T-cell (primary cell): ENCODE measurements around the gene WDR88. TPM values are rescaled to one million over a fixed set of nuclear protein-coding genes. Genes with fewer than 3 reads are reported as not detected.

Experiments
- ATAC-seq, 4 experiments: fragments of 200-7000 bp in 3 of 4; fragments of 150-1000 bp in 1 of 4; cut with Tn5 transposase; replicated peaks in 1 of 4; 1 replicate in 3 of 4; 2 replicates in 1 of 4; pipeline ENCODE4 v1.10.0; 2021; ENCODE audit warnings: moderate library complexity in 3 of 4, mild to moderate bottlenecking in 2 of 4, moderate number of reproducible peaks in 1 of 4
- CTCF ChIA-PET, 2 donors: fragments of 300-600 bp; sonication (Branson Sonifier 250); formaldehyde crosslinking; loops; one replicate each; lab custom pipeline; 2022; ENCODE audit warnings: antibody characterized with exemption in 2 of 2; lab: Charles Lee
- POLR2A ChIA-PET, 2 donors: fragments of 300-600 bp; sonication (Branson Sonifier 250); formaldehyde crosslinking; loops; one replicate each; lab custom pipeline; 2022; ENCODE audit warnings: antibody characterized with exemption in 2 of 2; lab: Charles Lee
- DNase-seq, 35 experiments: peaks; one replicate each; pipeline versions ENCODE4 v3.0.0 to v3.0.0-alpha.2; 2013 to 2023
- H3K27ac ChIP-seq: one replicate; pipeline ENCODE4 v1.5.1; 2013; ENCODE audit warnings: low read length
- H3K27me3 ChIP-seq, 2 experiments: replicated peaks in 1 of 2; 1 replicate in 1 of 2; 2 replicates in 1 of 2; pipeline versions ENCODE4 v1.6.1 to v1.7.0; 2013; ENCODE audit warnings: low read length in 1 of 2, mixed read lengths in 1 of 2; ENCODE audit not compliant: control insufficient read depth in 2 of 2, insufficient read depth in 2 of 2; ENCODE audit errors: extremely low read depth in 1 of 2
- H3K36me3 ChIP-seq, 2 donors: 1 replicate in 1 of 2; 2 replicates in 1 of 2; pipeline versions ENCODE4 v1.6.1 to v1.7.0; 2013; ENCODE audit warnings: low read length in 1 of 2; ENCODE audit not compliant: control insufficient read depth in 2 of 2, insufficient read depth in 1 of 2; ENCODE audit errors: extremely low read depth in 1 of 2
- H3K4me1 ChIP-seq, 2 experiments: 1 replicate in 1 of 2; 2 replicates in 1 of 2; pipeline versions ENCODE4 v1.6.1 to v1.7.0; 2013; ENCODE audit warnings: low read length in 2 of 2, mixed read lengths in 1 of 2; ENCODE audit not compliant: insufficient read depth in 2 of 2, control insufficient read depth in 1 of 2; ENCODE audit errors: extremely low read depth in 1 of 2
- H3K4me3 ChIP-seq, 2 donors: 1 replicate in 1 of 2; 2 replicates in 1 of 2; pipeline versions ENCODE4 v1.5.1 to v1.7.0; 2013; ENCODE audit warnings: mild to moderate bottlenecking in 2 of 2, low read length in 1 of 2, moderate library complexity in 1 of 2; ENCODE audit not compliant: control insufficient read depth in 1 of 2; ENCODE audit errors: extremely low read depth in 1 of 2
- H3K9me3 ChIP-seq: 2 replicates; pipeline ENCODE4 v1.7.0; 2013
- H3K27ac Mint-ChIP-seq, 2 donors: one replicate each; pipeline ENCODE4 v1.8.0; 2020 to 2021; ENCODE audit warnings: mild to moderate bottlenecking in 2 of 2, mixed read lengths in 2 of 2
- H3K27me3 Mint-ChIP-seq, 2 donors: one replicate each; pipeline ENCODE4 v1.8.0; 2021 to 2022; ENCODE audit warnings: mixed read lengths in 2 of 2
- H3K36me3 Mint-ChIP-seq: one replicate; pipeline ENCODE4 v1.8.0; 2021; ENCODE audit warnings: mixed read lengths
- H3K4me1 Mint-ChIP-seq, 3 donors: one replicate each; pipeline ENCODE4 v1.8.0; 2020 to 2022; ENCODE audit warnings: mixed read lengths in 3 of 3, mild to moderate bottlenecking in 1 of 3
- H3K4me3 Mint-ChIP-seq, 3 donors: one replicate each; pipeline ENCODE4 v1.8.0; 2020 to 2022; ENCODE audit warnings: mild to moderate bottlenecking in 3 of 3, mixed read lengths in 3 of 3, moderate library complexity in 3 of 3
- H3K9me3 Mint-ChIP-seq, 3 donors: one replicate each; pipeline ENCODE4 v1.8.0; 2020 to 2022; ENCODE audit warnings: mixed read lengths in 3 of 3
- WGBS: methylation state at CpG from one replicate; pipeline ENCODE4 v1.1.5; 2013; ENCODE audit warnings: missing lambda C conversion rate; ENCODE audit not compliant: insufficient coverage; 5-methylcytosine and 5-hydroxymethylcytosine counted together
- total RNA-seq, 35 experiments: library from RNA in 6 of 35; stranded (reverse) in 6 of 35; fragments of 120-200 nt in 1 of 35; gene quantifications; one replicate each; pipeline versions ENCODE4 v1.2.1 to v1.2.4 and lab custom pipeline; 2013 to 2026

The WDR88 gene
- total RNA-seq, 5 donors from 2014 or later (not counting 1 experiment from before 2014, with no cell fraction given), result 0.20 to 0.56 TPM; not detected in 3

DNA sequence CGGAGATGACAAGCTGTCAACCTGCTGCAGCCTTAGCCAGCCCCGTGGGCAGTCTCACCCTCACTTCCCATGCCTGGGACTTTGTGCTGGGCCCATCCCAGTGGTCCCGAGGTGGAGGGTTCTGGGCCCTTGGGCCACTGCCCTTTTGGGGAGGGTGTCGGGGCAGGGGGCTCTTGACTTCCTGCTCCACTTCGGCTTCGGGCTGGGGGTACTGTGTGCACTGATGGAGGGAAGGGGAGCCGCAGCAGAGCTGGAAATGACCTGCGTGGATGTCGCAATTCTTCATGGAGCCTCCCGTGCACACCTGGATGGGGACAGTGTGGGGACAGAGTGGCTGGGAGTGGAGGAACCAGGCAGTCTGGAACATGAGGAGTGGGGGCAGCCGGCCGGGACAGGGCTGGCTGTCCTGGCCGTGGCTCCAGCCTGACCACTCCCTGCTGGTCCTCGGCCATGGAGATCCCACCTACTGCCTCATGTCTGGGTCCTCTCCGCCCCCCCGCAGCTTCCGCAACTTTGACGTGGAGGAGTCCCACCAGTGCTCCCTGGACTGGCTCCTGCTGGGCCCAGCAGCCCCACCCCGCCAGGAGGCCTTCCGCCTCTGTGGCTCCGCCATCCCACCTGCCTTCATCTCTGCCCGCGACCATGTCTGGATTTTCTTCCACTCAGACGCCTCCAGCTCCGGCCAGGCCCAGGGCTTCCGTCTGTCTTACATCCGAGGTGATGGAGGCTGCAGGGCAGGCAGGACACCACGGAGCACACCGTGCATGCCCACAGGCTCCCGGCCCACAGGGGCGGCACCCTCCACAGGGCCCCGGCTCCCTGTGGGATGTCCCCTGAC, 72.4 kb downstream of the WDR88 start:
- H3K36me3 ChIP-seq, result no peaks in the 10 kb centered on the region
- DNase-seq (no peak), ATAC-seq (no peak)
- 86% methylated on average over 28 of the region's 32 CpGs for WGBS
- H3K9me3 ChIP-seq, result no peaks in the 10 kb centered on the region
- H3K27ac Mint-ChIP-seq, result no peak overlapping the region
- POLR2A ChIA-PET, result no interaction called here
- peaks cover 0 to 11% of the 10 kb centered on the region in 2 experiments for H3K27me3 ChIP-seq
- no peak overlapping the region for H3K4me3 ChIP-seq
- H3K4me1 Mint-ChIP-seq, result no peaks in the 10 kb centered on the region
- H3K36me3 Mint-ChIP-seq, result no peaks in the 10 kb centered on the region
- H3K4me1 ChIP-seq, result no peaks in the 10 kb centered on the region
- H3K27ac ChIP-seq, result no peak overlapping the region
- CTCF ChIA-PET, result no interaction called here
- H3K27me3 Mint-ChIP-seq, result peaks cover 0 to 3% of the 10 kb centered on the region in 2 donors
- H3K9me3 Mint-ChIP-seq, result no peaks in the 10 kb centered on the region
- no peak overlapping the region for H3K4me3 Mint-ChIP-seq

DNA sequence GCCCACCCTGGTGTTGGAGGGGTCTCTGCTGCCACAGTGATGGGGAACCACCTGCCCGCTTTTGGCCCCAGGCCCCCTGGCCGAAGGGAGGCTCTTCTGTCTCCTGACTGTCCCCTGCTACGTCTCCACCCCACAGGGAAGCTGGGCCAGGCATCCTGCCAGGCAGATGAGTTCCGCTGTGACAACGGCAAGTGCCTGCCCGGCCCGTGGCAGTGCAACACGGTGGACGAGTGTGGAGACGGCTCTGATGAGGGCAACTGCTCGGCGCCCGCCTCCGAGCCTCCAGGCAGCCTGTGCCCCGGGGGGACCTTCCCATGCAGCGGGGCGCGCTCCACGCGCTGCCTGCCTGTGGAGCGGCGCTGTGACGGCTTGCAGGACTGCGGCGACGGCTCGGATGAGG, 73.2 kb downstream of the WDR88 start:
- H3K9me3 ChIP-seq, result no peaks in the 10 kb centered on the region
- H3K4me1 ChIP-seq, result no peaks in the 10 kb centered on the region
- Mint-ChIP-seq H3K4me1 (no peaks in the 10 kb centered on the region), H3K27ac (no peak overlapping the region), H3K4me3 (no peak overlapping the region), H3K27me3 (peaks cover 0 to 3% of the 10 kb centered on the region in 2 donors), H3K9me3 (no peaks in the 10 kb centered on the region), H3K36me3 (no peaks in the 10 kb centered on the region)
- H3K27me3 ChIP-seq, result peaks cover 0 to 11% of the 10 kb centered on the region in 2 experiments
- DNase-seq (no peak), ATAC-seq (no peak)
- H3K4me3 ChIP-seq, result no peak overlapping the region
- H3K36me3 ChIP-seq, result no peaks in the 10 kb centered on the region
- H3K27ac ChIP-seq, result no peak overlapping the region
- ChIA-PET CTCF (no interaction called here), POLR2A (no interaction called here)
- WGBS, result 93% methylated on average over 24 of the region's 27 CpGs

GRCh38 chr19:33205531-33206260, 73.8 kb downstream of the WDR88 start:
- no peak for ATAC-seq
- no peak for DNase-seq
- H3K4me3 Mint-ChIP-seq, result no peak overlapping the region
- peaks cover 0 to 3% of the 10 kb centered on the region in 2 donors for H3K27me3 Mint-ChIP-seq
- Histone ChIP-seq H3K9me3 (no peaks in the 10 kb centered on the region), H3K36me3 (no peaks in the 10 kb centered on the region), H3K4me1 (no peaks in the 10 kb centered on the region), H3K27ac (no peak overlapping the region), H3K27me3 (peaks cover 0 to 11% of the 10 kb centered on the region in 2 experiments), H3K4me3 (no peak overlapping the region)
- H3K9me3 Mint-ChIP-seq, result no peaks in the 10 kb centered on the region
- WGBS, result 94% methylated on average over 64 of the region's 64 CpGs
- H3K27ac Mint-ChIP-seq, result no peak overlapping the region
- no peaks in the 10 kb centered on the region for H3K4me1 Mint-ChIP-seq
- no peaks in the 10 kb centered on the region for H3K36me3 Mint-ChIP-seq
- POLR2A ChIA-PET, result no interaction called here
- CTCF ChIA-PET, result interaction anchor here in 1 of 2 donors (0.6 kb wide), 1 partner anchor 175 kb away, joined by 4 read pairs; no protein-coding TSS in a partner anchor

DNA sequence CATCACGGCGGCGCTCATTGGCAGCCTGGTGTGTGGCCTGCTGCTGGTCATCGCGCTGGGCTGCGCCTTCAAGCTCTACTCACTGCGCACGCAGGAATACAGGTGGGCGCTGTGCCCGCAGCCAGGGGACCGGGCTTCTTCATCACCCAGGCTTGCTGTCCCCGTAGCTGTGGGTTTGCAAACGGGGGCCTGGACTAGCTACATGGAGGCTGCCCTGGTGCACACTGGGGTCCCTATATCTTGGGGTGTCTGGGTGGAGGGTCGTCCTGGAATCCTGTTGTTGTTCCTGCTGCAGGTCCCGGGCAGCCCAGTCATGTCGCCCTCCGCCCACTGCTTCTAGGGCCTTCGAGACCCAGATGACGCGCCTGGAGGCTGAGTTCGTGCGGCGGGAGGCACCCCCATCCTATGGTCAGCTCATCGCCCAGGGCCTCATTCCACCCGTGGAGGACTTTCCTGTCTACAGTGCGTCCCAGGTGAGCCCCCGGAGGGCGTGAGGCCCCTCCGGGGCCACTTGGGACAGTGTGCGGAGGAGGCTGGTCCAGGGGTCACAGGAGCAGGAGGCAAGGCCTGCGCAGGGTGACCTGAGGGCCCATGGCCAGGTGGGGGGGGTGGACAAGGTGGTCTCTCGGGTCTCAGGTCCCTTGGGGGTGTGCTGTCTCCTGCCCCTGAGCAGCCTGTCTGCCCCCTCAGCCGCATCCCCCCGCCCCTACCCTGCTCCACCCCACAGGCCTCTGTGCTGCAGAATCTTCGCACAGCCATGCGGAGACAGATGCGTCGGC, 74.5 kb downstream of the WDR88 start:
- DNase-seq (no peak), ATAC-seq (no peak)
- Mint-ChIP-seq H3K9me3 (no peaks in the 10 kb centered on the region), H3K36me3 (no peaks in the 10 kb centered on the region), H3K27ac (no peak overlapping the region), H3K4me1 (no peaks in the 10 kb centered on the region), H3K27me3 (no peaks in the 10 kb centered on the region), H3K4me3 (no peak overlapping the region)
- ChIA-PET POLR2A (no interaction called here), CTCF (interaction anchor here in 1 of 2 donors (0.6 kb wide), 1 partner anchor 174 kb away, joined by 4 read pairs; no protein-coding TSS in a partner anchor)
- peaks cover 0 to 12% of the 10 kb centered on the region in 2 experiments for H3K27me3 ChIP-seq
- H3K36me3 ChIP-seq, result no peaks in the 10 kb centered on the region
- H3K9me3 ChIP-seq, result no peaks in the 10 kb centered on the region
- 92% methylated on average over 34 of the region's 38 CpGs for WGBS
- no peaks in the 10 kb centered on the region for H3K4me1 ChIP-seq
- H3K4me3 ChIP-seq, result no peak overlapping the region
- no peak overlapping the region for H3K27ac ChIP-seq

- ChIA-PET POLR2A (no interaction called here), CTCF (no interaction called here)
- H3K4me3 ChIP-seq, result no peak overlapping the region
- H3K27me3 ChIP-seq, result peaks cover 0 to 7% of the 10 kb centered on the region in 2 experiments
- no peaks in the 10 kb centered on the region for H3K4me1 ChIP-seq
- no peaks in the 10 kb centered on the region for H3K9me3 ChIP-seq
- ATAC-seq (no peak), DNase-seq (no peak)
- H3K36me3 ChIP-seq, result no peaks in the 10 kb centered on the region
- WGBS, result 87% methylated on average over 38 of the region's 38 CpGs
- H3K9me3 Mint-ChIP-seq, result no peaks in the 10 kb centered on the region
- no peaks in the 10 kb centered on the region for H3K4me1 Mint-ChIP-seq
- no peak overlapping the region for H3K27ac Mint-ChIP-seq
- no peaks in the 10 kb centered on the region for H3K27me3 Mint-ChIP-seq
- no peaks in the 10 kb centered on the region for H3K36me3 Mint-ChIP-seq
- H3K27ac ChIP-seq, result no peak overlapping the region
- no peak overlapping the region for H3K4me3 Mint-ChIP-seq
These were observed 75.2 kb downstream of the WDR88 start for GRCh38 chr19:33207040-33207620.

- no peak for ATAC-seq
- Mint-ChIP-seq H3K36me3 (no peaks in the 10 kb centered on the region), H3K27ac (no peak overlapping the region), H3K4me1 (no peaks in the 10 kb centered on the region), H3K9me3 (no peaks in the 10 kb centered on the region), H3K4me3 (no peak overlapping the region), H3K27me3 (no peaks in the 10 kb centered on the region)
- WGBS, result 67% methylated on average over 4 of the region's 9 CpGs
- Histone ChIP-seq H3K4me3 (no peak overlapping the region), H3K36me3 (no peaks in the 10 kb centered on the region), H3K27me3 (peaks cover 0 to 7% of the 10 kb centered on the region in 2 experiments), H3K9me3 (no peaks in the 10 kb centered on the region), H3K4me1 (no peaks in the 10 kb centered on the region), H3K27ac (no peak overlapping the region)
- ChIA-PET CTCF (no interaction called here), POLR2A (no interaction called here)
- DNase-seq, result no peak
These were observed 76.0 kb downstream of the WDR88 start for GRCh38 chr19:33207903-33208302.
